ENCODE data around the gene NCOA7.

GRCh38 chr6:125963817-125964216, 173.1 kb downstream of the NCOA7 start:
- TF ChIP-seq EZH2phosphoT487 (conservative IDR thresholded peaks at IDR 0.05; ENCODE audit: low read length) (no peak), CTCF (IDR thresholded peaks at IDR 0.05; ENCODE audit: insufficient read depth, low read length, poor library complexity, severe bottlenecking) (no peak)

Measured in SU-DHL-6 (cell line).